Ishikawa (cell line): ENCODE results near the gene MED12L.

ENCODE experiments used
- CREB1 ChIP-seq: IDR thresholded peaks from 2 replicates; pipeline ENCODE4 v1.6.1; 2012; ENCODE audit warnings: low read depth
- EGR1 ChIP-seq: IDR thresholded peaks from 2 replicates; pipeline ENCODE4 v1.6.1; 2012
- EP300 ChIP-seq: IDR thresholded peaks from 2 replicates; pipeline ENCODE4 v1.6.1; 2012; ENCODE audit warnings: borderline replicate concordance

- no peak for TF ChIP-seq CREB1
- no peak for TF ChIP-seq EP300
- no peak for TF ChIP-seq EGR1
Measured at GRCh38 chr3:151106311-151106710, 20.8 kb downstream of the MED12L start.
